HG03196 (cell line): Measurements from ENCODE around the gene PTPRN2.
"Not testable (repeated sequence)": the region's sequence is repeated elsewhere in the genome, so short reads cannot be mapped to it uniquely, and the experiment has no call there.

Experiments used
- ATAC-seq: cut with Tn5 transposase; IDR thresholded peaks from one replicate; pipeline ENCODE4 v1.9.1; 2021; ENCODE audit not compliant: unreplicated experiment

PTPRN2 gene

GRCh38 chr7:157577061-157577460 is 1010.6 kb downstream of the PTPRN2 start:
- ATAC-seq = no peak

- no peak for ATAC-seq
Measured at GRCh38 chr7:157576415-157576814, 1011.2 kb downstream of the PTPRN2 start.

GRCh38 chr7:157575777-157576176 is 1011.8 kb downstream of the PTPRN2 start:
- no peak for ATAC-seq

- no peak for ATAC-seq
Measured at GRCh38 chr7:157574914-157575586, 1012.6 kb downstream of the PTPRN2 start.

- ATAC-seq = no peak
Measured at GRCh38 chr7:157574120-157574825, 1013.4 kb downstream of the PTPRN2 start.

GRCh38 chr7:157573244-157573643 is 1014.4 kb downstream of the PTPRN2 start:
- ATAC-seq = no peak

- ATAC-seq = no peak
Measured at GRCh38 chr7:157572622-157573021, 1015.0 kb downstream of the PTPRN2 start.

GRCh38 chr7:157570531-157571200 is 1017.0 kb downstream of the PTPRN2 start:
- no peak for ATAC-seq

GRCh38 chr7:157569967-157570366 is 1017.7 kb downstream of the PTPRN2 start:
- no peak for ATAC-seq

- ATAC-seq = peak; percentile 91
Measured at GRCh38 chr7:157568770-157569584, 1018.6 kb downstream of the PTPRN2 start.

GRCh38 chr7:157568106-157568769 is 1019.4 kb downstream of the PTPRN2 start:
- ATAC-seq = no peak

GRCh38 chr7:157567666-157568065 is 1020.0 kb downstream of the PTPRN2 start:
- ATAC-seq = no peak

- no peak for ATAC-seq
Measured at GRCh38 chr7:157566631-157567006, 1021.0 kb downstream of the PTPRN2 start.

- ATAC-seq = no peak
Measured at GRCh38 chr7:157565981-157566630, 1021.5 kb downstream of the PTPRN2 start.

GRCh38 chr7:157565201-157565626 is 1022.4 kb downstream of the PTPRN2 start:
- ATAC-seq = no peak

- no peak for ATAC-seq
Measured at GRCh38 chr7:157564517-157565177, 1023.0 kb downstream of the PTPRN2 start.

GRCh38 chr7:157563467-157564135 is 1024.0 kb downstream of the PTPRN2 start:
- ATAC-seq = not testable (repeated sequence)

- not testable (repeated sequence) for ATAC-seq
Measured at GRCh38 chr7:157562522-157563398, 1024.9 kb downstream of the PTPRN2 start.
